Measurements from ENCODE around the gene IRAK4.
"Not testable (repeated sequence)": the region's sequence is repeated elsewhere in the genome, so short reads cannot be mapped to it uniquely, and the experiment has no call there.

Gene IRAK4

GRCh38 chr12:43744826-43745225, 13.9 kb upstream of the IRAK4 start:
- no peak overlapping the region for H2BK15ac ChIP-seq (ENCODE audit: low read length)
- no peak overlapping the region for H2BK12ac ChIP-seq (ENCODE audit: low read length)
- DNase-seq (ENCODE audit: low spot score), result no peak

GRCh38 chr12:43749016-43749415, 9.7 kb upstream of the IRAK4 start:
- H3K4me2 ChIP-seq (ENCODE audit: insufficient read depth, low read length, poor library complexity, severe bottlenecking), result no peak overlapping the region
- H3K27ac ChIP-seq (replicated peaks; ENCODE audit: low read length), result no peak overlapping the region
- H3K14ac ChIP-seq (ENCODE audit: low read length), result no peak overlapping the region
- H2BK120ac ChIP-seq (ENCODE audit: low read depth, low read length), result no peak overlapping the region
- no peaks in the 10 kb centered on the region for H3K9me3 ChIP-seq (replicated peaks in 1 of 2; ENCODE audit: control insufficient read depth in 2 of 2, insufficient read depth in 1 of 2, low read depth in 1 of 2, low read length in 2 of 2)
- H3K9ac ChIP-seq (ENCODE audit: low read depth, low read length, poor library complexity), result no peak overlapping the region
- H3K4ac ChIP-seq (ENCODE audit: low read length), result no peak overlapping the region
- H2BK15ac ChIP-seq (ENCODE audit: low read length), result no peak overlapping the region
- no peak overlapping the region for H2AK5ac ChIP-seq (ENCODE audit: low read depth, low read length)
- no peaks in the 10 kb centered on the region for H3K4me1 ChIP-seq (ENCODE audit: control insufficient read depth in 2 of 2, insufficient read depth in 1 of 2, low read depth in 1 of 2, low read length in 2 of 2)
- H3K23ac ChIP-seq (ENCODE audit: low read depth, low read length, poor library complexity), result no peak overlapping the region
- no peak for DNase-seq (ENCODE audit: low spot score)
- no peaks in the 10 kb centered on the region for H3K79me1 ChIP-seq (ENCODE audit: low read depth, low read length)
- H3K36me3 ChIP-seq (replicated peaks in 1 of 2; ENCODE audit: control insufficient read depth in 2 of 2, insufficient read depth in 2 of 2, low read length in 2 of 2), result peaks cover 0 to 6% of the 10 kb centered on the region in 2 donors
- no peak overlapping the region for H2BK12ac ChIP-seq (ENCODE audit: low read length)
- H2AFZ ChIP-seq (ENCODE audit: low read length), result no peak overlapping the region
- whole genome bisulfite sequencing, 2 donors (ENCODE audit: extremely low coverage in 2 of 2, insufficient read length in 2 of 2, insufficient replicate concordance in 1 of 2), result no CpG with 5 or more reads among the region's 5 CpGs
- H4K91ac ChIP-seq (ENCODE audit: low read depth, low read length, poor library complexity), result no peak overlapping the region
- H4K8ac ChIP-seq (ENCODE audit: low read depth, low read length), result no peak overlapping the region
- no peak overlapping the region for H2BK5ac ChIP-seq (ENCODE audit: low read length)
- H3K4me3 ChIP-seq (ENCODE audit: low read length in 2 of 2), result no peak overlapping the region
- H3K18ac ChIP-seq (ENCODE audit: low read length), result no peak overlapping the region
- H3K27me3 ChIP-seq (ENCODE audit: control insufficient read depth in 3 of 3, insufficient read depth in 3 of 3, low read depth in 1 of 3, low read length in 3 of 3), result peaks cover 0 to 2% (median 0%) of the 10 kb centered on the region in 3 experiments

More at GRCh38 chr12:43744826-43745225, 13.9 kb upstream of the IRAK4 start:
- Histone ChIP-seq H3K4me1 (ENCODE audit: control insufficient read depth in 2 of 2, insufficient read depth in 1 of 2, low read depth in 1 of 2, low read length in 2 of 2) (no peaks in the 10 kb centered on the region), H2AFZ (ENCODE audit: low read length) (no peak overlapping the region), H3K79me1 (ENCODE audit: low read depth, low read length) (no peaks in the 10 kb centered on the region), H3K4me3 (ENCODE audit: low read length in 2 of 2) (no peak overlapping the region), H3K4ac (ENCODE audit: low read length) (no peak overlapping the region), H2BK120ac (ENCODE audit: low read depth, low read length) (no peak overlapping the region), H3K23ac (ENCODE audit: low read depth, low read length, poor library complexity) (no peak overlapping the region), H3K18ac (ENCODE audit: low read length) (no peak overlapping the region), H4K8ac (ENCODE audit: low read depth, low read length) (no peak overlapping the region), H3K4me2 (ENCODE audit: insufficient read depth, low read length, poor library complexity, severe bottlenecking) (no peak overlapping the region), H3K36me3 (replicated peaks in 1 of 2; ENCODE audit: control insufficient read depth in 2 of 2, insufficient read depth in 2 of 2, low read length in 2 of 2) (peaks cover 0 to 3% of the 10 kb centered on the region in 2 donors), H3K14ac (ENCODE audit: low read length) (no peak overlapping the region), H2BK5ac (ENCODE audit: low read length) (no peak overlapping the region), H3K27ac (replicated peaks; ENCODE audit: low read length) (no peak overlapping the region), H2AK5ac (ENCODE audit: low read depth, low read length) (no peak overlapping the region), H4K91ac (ENCODE audit: low read depth, low read length, poor library complexity) (no peak overlapping the region), H3K9ac (ENCODE audit: low read depth, low read length, poor library complexity) (no peak overlapping the region), H3K9me3 (replicated peaks in 1 of 2; ENCODE audit: control insufficient read depth in 2 of 2, insufficient read depth in 1 of 2, low read depth in 1 of 2, low read length in 2 of 2) (no peaks in the 10 kb centered on the region), H3K27me3 (ENCODE audit: control insufficient read depth in 3 of 3, insufficient read depth in 3 of 3, low read depth in 1 of 3, low read length in 3 of 3) (peaks cover 0 to 2% (median 0%) of the 10 kb centered on the region in 3 experiments)

GRCh38 chr12:43750814-43751213, 7.9 kb upstream of the IRAK4 start:
- Histone ChIP-seq H3K4me1 (ENCODE audit: control insufficient read depth in 2 of 2, insufficient read depth in 1 of 2, low read depth in 1 of 2, low read length in 2 of 2) (no peaks in the 10 kb centered on the region), H2AFZ (ENCODE audit: low read length) (no peak overlapping the region), H3K27ac (replicated peaks; ENCODE audit: low read length) (no peak overlapping the region), H3K79me1 (ENCODE audit: low read depth, low read length) (no peaks in the 10 kb centered on the region), H3K27me3 (ENCODE audit: control insufficient read depth in 3 of 3, insufficient read depth in 3 of 3, low read depth in 1 of 3, low read length in 3 of 3) (peaks cover 0 to 4% (median 0%) of the 10 kb centered on the region in 3 experiments), H2BK120ac (ENCODE audit: low read depth, low read length) (no peak overlapping the region), H3K4ac (ENCODE audit: low read length) (no peak overlapping the region), H2BK12ac (ENCODE audit: low read length) (no peak overlapping the region), H4K8ac (ENCODE audit: low read depth, low read length) (no peak overlapping the region), H3K9ac (ENCODE audit: low read depth, low read length, poor library complexity) (no peak overlapping the region), H3K9me3 (replicated peaks in 1 of 2; ENCODE audit: control insufficient read depth in 2 of 2, insufficient read depth in 1 of 2, low read depth in 1 of 2, low read length in 2 of 2) (no peaks in the 10 kb centered on the region), H4K91ac (ENCODE audit: low read depth, low read length, poor library complexity) (no peak overlapping the region), H2BK15ac (ENCODE audit: low read length) (no peak overlapping the region), H3K14ac (ENCODE audit: low read length) (no peak overlapping the region), H2AK5ac (ENCODE audit: low read depth, low read length) (no peak overlapping the region), H2BK5ac (ENCODE audit: low read length) (no peak overlapping the region), H3K23ac (ENCODE audit: low read depth, low read length, poor library complexity) (no peak overlapping the region), H3K4me3 (ENCODE audit: low read length in 2 of 2) (no peak overlapping the region), H3K18ac (ENCODE audit: low read length) (no peak overlapping the region), H3K36me3 (replicated peaks in 1 of 2; ENCODE audit: control insufficient read depth in 2 of 2, insufficient read depth in 2 of 2, low read length in 2 of 2) (peaks cover 0 to 3% of the 10 kb centered on the region in 2 donors), H3K4me2 (ENCODE audit: insufficient read depth, low read length, poor library complexity, severe bottlenecking) (no peak overlapping the region)
- no CpG with 5 or more reads among the region's 3 CpGs for WGBS, 2 donors (ENCODE audit: extremely low coverage in 2 of 2, insufficient read length in 2 of 2, insufficient replicate concordance in 1 of 2)
- DNase-seq (ENCODE audit: low spot score), result no peak

GRCh38 chr12:43751360-43751759, 7.4 kb upstream of the IRAK4 start:
- H2BK120ac ChIP-seq (ENCODE audit: low read depth, low read length); H3K23ac ChIP-seq (ENCODE audit: low read depth, low read length, poor library complexity); H4K91ac ChIP-seq (ENCODE audit: low read depth, low read length, poor library complexity); H3K4me2 ChIP-seq (ENCODE audit: insufficient read depth, low read length, poor library complexity, severe bottlenecking); H4K8ac ChIP-seq (ENCODE audit: low read depth, low read length); H2BK5ac ChIP-seq (ENCODE audit: low read length); H2AK5ac ChIP-seq (ENCODE audit: low read depth, low read length); H2BK12ac ChIP-seq (ENCODE audit: low read length); H3K36me3 ChIP-seq (replicated peaks in 1 of 2; ENCODE audit: control insufficient read depth in 2 of 2, insufficient read depth in 2 of 2, low read length in 2 of 2); H3K18ac ChIP-seq (ENCODE audit: low read length); H2BK15ac ChIP-seq (ENCODE audit: low read length); H3K9ac ChIP-seq (ENCODE audit: low read depth, low read length, poor library complexity); H3K4me3 ChIP-seq (ENCODE audit: low read length in 2 of 2); H3K79me1 ChIP-seq (ENCODE audit: low read depth, low read length); H3K9me3 ChIP-seq (replicated peaks in 1 of 2; ENCODE audit: control insufficient read depth in 2 of 2, insufficient read depth in 1 of 2, low read depth in 1 of 2, low read length in 2 of 2); H2AFZ ChIP-seq (ENCODE audit: low read length); DNase-seq (ENCODE audit: low spot score); H3K14ac ChIP-seq (ENCODE audit: low read length); H3K27ac ChIP-seq (replicated peaks; ENCODE audit: low read length); H3K4ac ChIP-seq (ENCODE audit: low read length); H3K27me3 ChIP-seq (ENCODE audit: control insufficient read depth in 3 of 3, insufficient read depth in 3 of 3, low read depth in 1 of 3, low read length in 3 of 3); H3K4me1 ChIP-seq (ENCODE audit: control insufficient read depth in 2 of 2, insufficient read depth in 1 of 2, low read depth in 1 of 2, low read length in 2 of 2): not testable (repeated sequence)
- WGBS, 2 donors (ENCODE audit: extremely low coverage in 2 of 2, insufficient read length in 2 of 2, insufficient replicate concordance in 1 of 2), result no CpG with 5 or more reads among the region's 6 CpGs
